ENCODE results near the gene YAF2.

Gene YAF2

GRCh38 chr12:42141981-42142606, 96.0 kb downstream of the YAF2 start:
- no peak for DNase-seq

GRCh38 chr12:42140901-42141300, 97.1 kb downstream of the YAF2 start:
- no peak for DNase-seq

GRCh38 chr12:42135259-42135814, 102.7 kb downstream of the YAF2 start:
- DNase-seq: no peak

- no peak for DNase-seq
Measured at GRCh38 chr12:42130672-42131402, 107.2 kb downstream of the YAF2 start.

GRCh38 chr12:42129595-42130204, 108.3 kb downstream of the YAF2 start:
- peak; percentile 27 for DNase-seq

GRCh38 chr12:42128888-42129287, 109.2 kb downstream of the YAF2 start:
- DNase-seq: no peak

GRCh38 chr12:42128327-42128726, 109.7 kb downstream of the YAF2 start:
- no peak for DNase-seq

GRCh38 chr12:42126963-42127362, 111.1 kb downstream of the YAF2 start:
- DNase-seq: no peak

GRCh38 chr12:42125388-42125767, 112.7 kb downstream of the YAF2 start:
- DNase-seq: no peak

- no peak for DNase-seq
Measured at GRCh38 chr12:42124764-42125387, 113.2 kb downstream of the YAF2 start.

- DNase-seq: no peak
Measured at GRCh38 chr12:42119085-42119633, 118.9 kb downstream of the YAF2 start.

GRCh38 chr12:42118136-42118879, 119.7 kb downstream of the YAF2 start:
- no peak for DNase-seq

- no peak for DNase-seq
Measured at GRCh38 chr12:42109031-42109430, 129.0 kb downstream of the YAF2 start.
